HG03439 (cell line): Measurements from ENCODE around the gene PIAS4.

Experiments used
- ATAC-seq: cut with Tn5 transposase; IDR thresholded peaks from one replicate; pipeline ENCODE4 v1.9.1; 2021; ENCODE audit warnings: mild to moderate bottlenecking, moderate library complexity; ENCODE audit not compliant: unreplicated experiment

Gene PIAS4

GRCh38 chr19:4023600-4024398 lies 16.3 kb downstream of the PIAS4 start:
- ATAC-seq = no peak

- ATAC-seq = no peak
Observed at GRCh38 chr19:4025317-4025716, 17.8 kb downstream of the PIAS4 start.

DNA sequence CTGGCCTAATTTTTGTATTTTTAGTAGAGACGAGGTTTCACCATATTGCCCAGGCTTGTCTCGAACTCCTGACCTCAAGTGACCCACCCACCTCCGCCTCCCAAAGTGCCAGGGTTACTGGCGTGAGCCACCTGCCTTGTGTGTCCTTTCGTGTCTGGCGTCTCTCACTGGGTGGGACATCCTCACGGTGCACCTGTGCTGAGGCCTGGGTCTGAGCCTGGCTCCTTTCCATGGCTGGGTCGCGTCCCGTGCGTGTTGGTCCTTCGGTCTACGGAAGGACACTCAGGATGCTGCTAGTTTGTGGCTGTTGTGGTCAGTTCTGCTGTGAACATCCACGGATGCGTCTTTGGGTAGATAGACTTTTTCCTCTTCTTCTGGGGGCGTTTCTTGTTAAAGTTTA lies 19.6 kb downstream of the PIAS4 start:
- ATAC-seq = no peak

DNA sequence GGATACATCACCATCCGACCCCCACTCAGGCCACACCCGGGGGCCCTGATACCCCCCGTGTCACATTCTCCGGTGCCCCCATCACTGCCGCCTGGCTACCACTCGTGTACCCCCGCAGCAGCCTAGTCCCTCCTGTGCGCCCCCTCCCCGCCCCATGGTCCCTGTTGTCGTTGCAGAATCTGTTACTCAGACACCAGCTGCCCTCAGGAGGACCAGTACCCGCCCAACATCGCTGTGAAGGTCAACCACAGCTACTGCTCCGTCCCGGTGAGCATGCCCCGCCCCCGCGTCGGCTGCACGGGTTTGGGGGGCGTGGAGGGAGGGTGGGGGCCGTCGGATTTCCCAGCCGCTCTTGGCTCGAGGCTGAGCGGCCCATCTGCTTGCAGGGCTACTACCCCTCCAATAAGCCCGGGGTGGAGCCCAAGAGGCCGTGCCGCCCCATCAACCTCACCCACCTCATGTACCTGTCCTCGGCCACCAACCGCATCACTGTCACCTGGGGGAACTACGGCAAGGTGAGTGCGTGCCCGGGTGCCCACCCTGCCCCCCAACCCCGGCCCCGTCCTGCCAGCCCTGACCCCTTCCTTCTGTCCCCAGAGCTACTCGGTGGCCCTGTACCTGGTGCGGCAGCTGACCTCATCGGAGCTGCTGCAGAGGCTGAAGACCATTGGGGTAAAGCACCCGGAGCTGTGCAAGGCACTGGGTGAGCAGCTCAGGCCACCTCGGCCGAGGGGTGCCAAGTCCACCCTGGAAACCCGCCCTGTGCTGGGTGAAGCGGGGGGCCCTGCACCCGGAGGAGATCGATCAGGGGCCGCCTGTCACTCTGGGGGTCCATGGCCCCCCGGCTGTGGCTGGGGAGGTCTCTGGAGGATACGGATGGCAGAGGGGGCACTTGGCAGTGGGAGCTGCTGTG lies 21.1 kb downstream of the PIAS4 start:
- no peak for ATAC-seq

DNA sequence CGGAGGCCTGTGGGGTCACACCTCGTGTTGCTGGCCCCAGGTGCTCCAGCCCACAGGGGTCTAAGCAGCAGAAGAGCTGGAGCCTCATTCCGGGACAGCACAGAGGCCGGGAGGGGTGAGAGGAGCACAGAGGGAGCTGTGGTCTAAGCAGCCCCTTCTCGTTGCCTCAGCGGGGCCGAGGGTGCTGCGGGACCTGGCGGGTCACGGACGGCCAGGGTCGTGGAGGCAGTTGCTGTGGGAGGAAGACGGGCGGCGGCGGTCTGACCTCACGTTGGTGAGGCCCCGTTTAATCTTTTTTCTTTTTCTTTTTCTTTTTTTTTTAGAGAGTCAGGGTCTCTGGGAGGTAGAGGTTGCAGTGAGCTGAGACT lies 21.7 kb downstream of the PIAS4 start:
- ATAC-seq = no peak

DNA sequence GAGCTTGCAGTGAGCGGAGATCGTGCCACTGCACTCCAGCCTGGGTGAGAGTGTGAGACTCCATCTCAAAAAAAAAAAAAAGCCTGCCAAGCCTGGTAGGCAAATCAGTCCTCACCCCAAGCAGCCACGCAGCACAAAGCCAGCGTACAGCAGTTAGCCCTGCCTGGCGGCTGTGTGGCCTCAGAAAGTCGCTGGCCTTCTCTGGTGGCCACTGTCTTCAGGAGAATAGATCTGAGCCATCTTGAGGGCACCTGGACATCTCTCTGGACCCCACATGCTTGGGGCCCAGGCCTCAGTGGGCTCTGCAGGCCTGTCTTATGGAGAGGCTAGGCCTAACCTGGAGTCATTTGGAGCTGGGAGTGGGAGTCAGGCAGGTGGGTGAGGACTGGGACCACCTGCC lies 23.0 kb downstream of the PIAS4 start:
- ATAC-seq = no peak

- no peak for ATAC-seq
Observed at GRCh38 chr19:4030981-4031380, 23.4 kb downstream of the PIAS4 start.

- no peak for ATAC-seq
Observed at GRCh38 chr19:4031420-4031819, 23.9 kb downstream of the PIAS4 start.

- no peak for ATAC-seq
Observed at GRCh38 chr19:4032436-4032835, 24.9 kb downstream of the PIAS4 start.

GRCh38 chr19:4033028-4033956 lies 25.8 kb downstream of the PIAS4 start:
- no peak for ATAC-seq

GRCh38 chr19:4034048-4035017 lies 26.8 kb downstream of the PIAS4 start:
- ATAC-seq = no peak

- ATAC-seq = no peak
Observed at GRCh38 chr19:4035018-4035566, 27.6 kb downstream of the PIAS4 start.

DNA sequence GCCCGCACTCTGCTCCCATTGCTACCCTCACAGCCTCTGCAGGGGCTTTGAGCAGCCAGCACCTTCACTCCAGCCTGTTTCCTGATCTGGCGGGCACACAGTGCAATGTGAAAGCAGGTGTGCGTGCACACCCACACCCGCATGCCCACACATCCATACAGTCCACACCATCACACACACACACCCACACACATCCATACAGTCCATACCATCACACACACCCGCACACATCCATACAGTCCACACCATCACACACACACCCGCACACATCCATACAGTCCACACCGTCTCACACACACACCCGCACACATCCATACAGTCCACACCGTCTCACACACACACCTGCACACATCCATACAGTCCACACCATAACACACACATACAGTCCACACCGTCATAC lies 28.0 kb downstream of the PIAS4 start:
- ATAC-seq = no peak

- no peak for ATAC-seq
Observed at GRCh38 chr19:4036576-4037300, 29.2 kb downstream of the PIAS4 start.

DNA sequence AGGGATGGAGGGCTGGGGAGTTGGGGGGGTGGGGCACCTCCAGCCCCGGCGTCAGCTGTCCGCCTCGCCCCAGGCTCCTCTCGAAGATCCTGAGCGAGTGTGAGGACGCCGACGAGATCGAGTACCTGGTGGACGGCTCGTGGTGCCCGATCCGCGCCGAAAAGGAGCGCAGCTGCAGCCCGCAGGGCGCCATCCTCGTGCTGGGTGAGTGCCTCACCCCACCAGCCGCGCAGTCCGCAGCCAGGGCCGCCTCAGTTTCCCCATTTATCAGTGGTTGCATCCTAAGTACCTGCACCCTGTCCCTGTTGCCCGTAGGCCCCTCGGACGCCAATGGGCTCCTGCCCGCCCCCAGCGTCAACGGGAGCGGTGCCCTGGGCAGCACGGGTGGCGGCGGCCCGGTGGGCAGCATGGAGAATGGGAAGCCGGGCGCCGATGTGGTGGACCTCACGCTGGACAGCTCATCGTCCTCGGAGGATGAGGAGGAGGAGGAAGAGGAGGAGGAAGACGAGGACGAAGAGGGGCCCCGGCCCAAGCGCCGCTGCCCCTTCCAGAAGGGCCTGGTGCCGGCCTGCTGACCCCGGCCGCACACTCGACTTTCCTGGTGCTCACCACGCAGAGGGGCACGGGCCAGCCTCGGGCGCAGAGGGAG lies 29.9 kb downstream of the PIAS4 start:
- no peak for ATAC-seq

- no peak for ATAC-seq
Observed at GRCh38 chr19:4038057-4038456, 30.5 kb downstream of the PIAS4 start.

GRCh38 chr19:4038661-4039423 lies 31.3 kb downstream of the PIAS4 start:
- no peak for ATAC-seq
